Caki2 (cell line): ENCODE results near the gene C11orf21. TPM values are rescaled to one million over a fixed set of nuclear protein-coding genes. Genes with fewer than 3 reads are reported as not detected.

Experiments used
- DNase-seq: peaks from one replicate; pipeline ENCODE4 v3.0.0-alpha.2; 2015; ENCODE audit warnings: low read depth
- in situ Hi-C: cut with HindIII; loops from 2 replicates; pipeline ENCODE4 v1.10.0; 2016; ENCODE audit warnings: low sequenced_read_pairs, low pct_unique_long_range_greater_than_20kb, mixed read lengths
- total RNA-seq: library from RNA; depleted of rRNA; stranded (reverse); fragments of >200 nt; shearing (Covaris generic); gene quantifications from 2 replicates; pipeline ENCODE4 v1.2.3, GENCODE V29; 2014; ENCODE audit warnings: low replicate concordance

C11orf21 gene
- total RNA-seq, 1 experiment from 2014 or later, result 0.68 TPM

GRCh38 chr11:2327032-2327431 lies 25.3 kb upstream of the C11orf21 start:
- no peak for DNase-seq
- in situ Hi-C loops, result no loop called here

GRCh38 chr11:2325719-2326118 lies 24.0 kb upstream of the C11orf21 start:
- in situ Hi-C loops, result no loop called here
- no peak for DNase-seq

GRCh38 chr11:2325123-2325522 lies 23.4 kb upstream of the C11orf21 start:
- in situ Hi-C loops, result no loop called here

GRCh38 chr11:2321311-2321683 lies 19.6 kb upstream of the C11orf21 start:
- no peak for DNase-seq
- in situ Hi-C loops, result no loop called here

More at GRCh38 chr11:2325123-2325522, 23.4 kb upstream of the C11orf21 start:
- no peak for DNase-seq

- DNase-seq, result no peak
- in situ Hi-C loops, result no loop called here
Observed at GRCh38 chr11:2320568-2321310, 19.0 kb upstream of the C11orf21 start.

GRCh38 chr11:2319791-2320472 lies 18.2 kb upstream of the C11orf21 start:
- in situ Hi-C loops, result no loop called here
- DNase-seq, result no peak

GRCh38 chr11:2318707-2319106 lies 17.0 kb upstream of the C11orf21 start:
- no peak for DNase-seq
- in situ Hi-C loops, result no loop called here

GRCh38 chr11:2318123-2318522 lies 16.4 kb upstream of the C11orf21 start:
- in situ Hi-C loops, result no loop called here
- DNase-seq, result no peak

GRCh38 chr11:2317354-2318050 lies 15.8 kb upstream of the C11orf21 start:
- in situ Hi-C loops, result no loop called here
- DNase-seq, result no peak

- in situ Hi-C loops, result no loop called here
- no peak for DNase-seq
Observed at GRCh38 chr11:2316963-2317244, 15.2 kb upstream of the C11orf21 start.

GRCh38 chr11:2316169-2316962 lies 14.6 kb upstream of the C11orf21 start:
- in situ Hi-C loops, result no loop called here
- no peak for DNase-seq

- in situ Hi-C loops, result no loop called here
- no peak for DNase-seq
Observed at GRCh38 chr11:2315395-2316168, 13.9 kb upstream of the C11orf21 start.

- in situ Hi-C loops, result no loop called here
- DNase-seq, result peak; percentile 44
Observed at GRCh38 chr11:2314525-2315394, 13.0 kb upstream of the C11orf21 start.

GRCh38 chr11:2314136-2314524 lies 12.4 kb upstream of the C11orf21 start:
- in situ Hi-C loops, result no loop called here
- DNase-seq, result no peak

- in situ Hi-C loops, result no loop called here
- no peak for DNase-seq
Observed at GRCh38 chr11:2313051-2313951, 11.6 kb upstream of the C11orf21 start.

GRCh38 chr11:2312232-2313042 lies 10.7 kb upstream of the C11orf21 start:
- peak; percentile 60 for DNase-seq
- in situ Hi-C loops, result no loop called here
